GM12878 (cell line): ENCODE results near the gene PPP1R3G.

Experiments used
- CBX5 ChIP-seq: sonication (generic); IDR thresholded peaks from 2 replicates; pipeline ENCODE4 v1.6.1; 2016; ENCODE audit warnings: low read depth, moderate library complexity, mild to moderate bottlenecking, inconsistent platforms
- CHD2 ChIP-seq: IDR thresholded peaks from 2 replicates; pipeline ENCODE4 v1.6.1; 2011; ENCODE audit warnings: low read depth, low read length, improper control_type of control experiment, borderline replicate concordance
- CTCF ChIP-seq, 3 experiments: IDR thresholded peaks in 2 of 3; conservative IDR thresholded peaks in 1 of 3; 2 replicates each; pipeline ENCODE4 v1.5.1; 2011; ENCODE audit warnings: low read depth in 3 of 3, low read length in 3 of 3, mild to moderate bottlenecking in 3 of 3, control low read depth in 2 of 3, moderate library complexity in 2 of 3, inconsistent platforms in 1 of 3, mixed read lengths in 1 of 3; ENCODE audit not compliant: control insufficient read depth in 2 of 3, insufficient read depth in 1 of 3; ENCODE audit errors: extremely low read depth in 1 of 3
- KAT2A ChIP-seq: conservative IDR thresholded peaks from 2 replicates; pipeline ENCODE4 v1.6.1; 2011; ENCODE audit warnings: low read depth, low read length; ENCODE audit not compliant: control insufficient read depth
- MLLT1 ChIP-seq: fragments of 450-650 bp; IDR thresholded peaks from 2 replicates; pipeline ENCODE4 v1.6.1; 2016; ENCODE audit warnings: mild to moderate bottlenecking
- MYB ChIP-seq: fragments of 150-350 bp; IDR thresholded peaks from 2 replicates; pipeline ENCODE4 v1.6.1; 2014; ENCODE audit warnings: mild to moderate bottlenecking, low read depth, low read length, borderline replicate concordance
- POLR2A ChIP-seq: IDR thresholded peaks from 2 replicates; pipeline ENCODE4 v1.6.1; 2011; ENCODE audit warnings: low read depth, mild to moderate bottlenecking, low read length
- POLR2AphosphoS2 ChIP-seq: IDR thresholded peaks from 2 replicates; pipeline ENCODE4 v1.6.1; 2011; ENCODE audit warnings: low read depth, mild to moderate bottlenecking, low read length, improper control_type of control experiment, moderate library complexity
- REST ChIP-seq: IDR thresholded peaks from 2 replicates; pipeline ENCODE4 v1.6.1; 2012; ENCODE audit warnings: mild to moderate bottlenecking, low read depth, low read length
- RFX5 ChIP-seq: IDR thresholded peaks from 2 replicates; pipeline ENCODE4 v1.6.1; 2011; ENCODE audit warnings: low read depth, low read length, improper control_type of control experiment

GRCh38 chr6:5078121-5078669 is 6.9 kb upstream of the PPP1R3G start:
- TF ChIP-seq CHD2 (no peak), RFX5 (no peak), KAT2A (no peak), MLLT1 (no peak), REST (no peak), POLR2A (no peak), CTCF (IDR thresholded peaks at IDR 0.05 in 2 of 3, conservative IDR thresholded peaks at IDR 0.05 in 1 of 3; ENCODE audit: control insufficient read depth in 2 of 3, extremely low read depth in 1 of 3, insufficient read depth in 1 of 3, low read depth in 3 of 3, low read length in 3 of 3) (peak; percentile 30 to 47 (median 39); a peak in 5 of 6 replicates), MYB (no peak), POLR2AphosphoS2 (no peak), CBX5 (no peak)
